Gastrocnemius medialis (tissue), 4 donors: Measurements from ENCODE around the gene KMT2A. TPM values are rescaled to one million over a fixed set of nuclear protein-coding genes. Genes with fewer than 3 reads are reported as not detected.

Experiments used
- ATAC-seq, 2 donors: fragments of 150-250 bp; one replicate each; pipeline ENCODE4 v1.9.1; 2016
- DNase-seq, 2 donors: peaks; one replicate each; pipeline ENCODE4 v3.0.0-alpha.2; 2019
- H3K27ac ChIP-seq, 4 donors: fragments of 200-600 bp; sonication (generic); 1 replicate in 1 of 4; 2 replicates in 3 of 4; pipeline ENCODE4 v1.5.1; 2016 to 2018; ENCODE audit warnings: mild to moderate bottlenecking in 2 of 4, moderate library complexity in 1 of 4
- H3K27me3 ChIP-seq, 3 donors: fragments of 200-600 bp; sonication (generic) in 2 of 3; 1 replicate in 1 of 3; 2 replicates in 2 of 3; pipeline versions ENCODE4 v1.5.1 to v1.6.0; 2016 to 2019; ENCODE audit warnings: mild to moderate bottlenecking in 1 of 3, moderate library complexity in 1 of 3
- H3K36me3 ChIP-seq, 2 donors: fragments of 200-600 bp; sonication (generic) in 1 of 2; one replicate each; pipeline ENCODE4 v1.5.1; 2017 to 2018
- H3K4me1 ChIP-seq, 2 donors: fragments of 200-600 bp; sonication (generic) in 1 of 2; one replicate each; pipeline ENCODE4 v1.5.1; 2016 to 2017; ENCODE audit warnings: mild to moderate bottlenecking in 2 of 2
- H3K4me3 ChIP-seq, 4 donors: fragments of 200-600 bp; sonication (generic) in 3 of 4; 1 replicate in 1 of 4; 2 replicates in 3 of 4; pipeline ENCODE4 v1.5.1; 2016 to 2019; ENCODE audit warnings: mild to moderate bottlenecking in 2 of 4
- H3K9me3 ChIP-seq, 3 donors: fragments of 200-600 bp; sonication (generic) in 2 of 3; 1 replicate in 1 of 3; 2 replicates in 2 of 3; pipeline ENCODE4 v1.5.1; 2016 to 2019
- CTCF ChIP-seq, 5 experiments: fragments of 450-650 bp in 3 of 5; fragments of 200-600 bp in 2 of 5; sonication (generic) in 2 of 5; IDR thresholded peaks in 4 of 5; conservative IDR thresholded peaks in 1 of 5; 1 replicate in 4 of 5; 2 replicates in 1 of 5; pipeline ENCODE4 v1.5.1; 2016 to 2019; ENCODE audit warnings: antibody characterized with exemption in 5 of 5, mild to moderate bottlenecking in 3 of 5, moderate library complexity in 3 of 5
- POLR2A ChIP-seq, 2 donors: fragments of 450-650 bp; IDR thresholded peaks; one replicate each; pipeline ENCODE4 v1.6.1; 2017; ENCODE audit warnings: antibody characterized with exemption in 2 of 2, mild to moderate bottlenecking in 2 of 2, moderate library complexity in 2 of 2
- in situ Hi-C, 4 donors: fragments of 200-750 bp; cut with MboI; loops; one replicate each; pipeline versions ENCODE4 v1.15.0 to v1.8.0; 2017; ENCODE audit warnings: low sequenced_read_pairs in 4 of 4
- intact Hi-C: fragments of 100-400 bp; cut with DNase I; formaldehyde crosslinking; loops from one replicate; pipeline ENCODE4 v1.15.1; 2023; ENCODE audit warnings: low total_unique reads
- total RNA-seq, 4 donors: library from RNA; depleted of rRNA; stranded (reverse); fragments of >200 nt; gene quantifications; one replicate each; pipeline versions ENCODE4 v1.1.0 to v1.2.3, GENCODE V29; 2016

Gene KMT2A
- total RNA-seq, 4 donors from 2014 or later: 24.3 to 55.6 (median 27.9) TPM

GRCh38 chr11:118524356-118524755 lies 88.1 kb downstream of the KMT2A start:
- no peaks in the 10 kb centered on the region for H3K9me3 ChIP-seq
- no peak overlapping the region for H3K27ac ChIP-seq
- TF ChIP-seq POLR2A (IDR thresholded peaks at IDR 0.05) (no peak), CTCF (IDR thresholded peaks at IDR 0.05 in 4 of 5, conservative IDR thresholded peaks at IDR 0.05 in 1 of 5) (no peak)
- no peak overlapping the region for H3K4me3 ChIP-seq
- ATAC-seq (no peak), DNase-seq (no peak)
- H3K27me3 ChIP-seq: no peaks in the 10 kb centered on the region
- peaks cover 11 to 45% of the 10 kb centered on the region in 2 donors for H3K36me3 ChIP-seq
- intact Hi-C loops: no loop called here
- in situ Hi-C loops: no loop called here
- peaks cover 0 to 4% of the 10 kb centered on the region in 2 donors for H3K4me1 ChIP-seq

GRCh38 chr11:118524757-118525470 lies 88.6 kb downstream of the KMT2A start:
- Histone ChIP-seq H3K27me3 (no peaks in the 10 kb centered on the region), H3K4me1 (peaks cover 5 to 9% of the 10 kb centered on the region in 2 donors), H3K27ac (no peak overlapping the region), H3K36me3 (peaks cover 6 to 39% of the 10 kb centered on the region in 2 donors), H3K9me3 (no peaks in the 10 kb centered on the region), H3K4me3 (no peak overlapping the region)
- TF ChIP-seq CTCF (IDR thresholded peaks at IDR 0.05 in 4 of 5, conservative IDR thresholded peaks at IDR 0.05 in 1 of 5) (no peak), POLR2A (IDR thresholded peaks at IDR 0.05) (no peak)
- ATAC-seq (no peak), DNase-seq (no peak)
- intact Hi-C loops: no loop called here
- in situ Hi-C loops: no loop called here

GRCh38 chr11:118526688-118527087 lies 90.4 kb downstream of the KMT2A start:
- Histone ChIP-seq H3K4me3 (no peak overlapping the region), H3K9me3 (no peaks in the 10 kb centered on the region), H3K36me3 (peaks cover 0 to 21% of the 10 kb centered on the region in 2 donors), H3K27me3 (no peaks in the 10 kb centered on the region), H3K4me1 (peaks cover 11 to 19% of the 10 kb centered on the region in 2 donors), H3K27ac (no peak overlapping the region)
- in situ Hi-C loops: no loop called here
- intact Hi-C loops: no loop called here
- TF ChIP-seq CTCF (IDR thresholded peaks at IDR 0.05 in 4 of 5, conservative IDR thresholded peaks at IDR 0.05 in 1 of 5) (no peak), POLR2A (IDR thresholded peaks at IDR 0.05) (no peak)
- DNase-seq (no peak), ATAC-seq (no peak)

- H3K9me3 ChIP-seq: no peaks in the 10 kb centered on the region
- peaks cover 0 to 17% of the 10 kb centered on the region in 2 donors for H3K36me3 ChIP-seq
- TF ChIP-seq POLR2A (IDR thresholded peaks at IDR 0.05) (no peak), CTCF (IDR thresholded peaks at IDR 0.05 in 4 of 5, conservative IDR thresholded peaks at IDR 0.05 in 1 of 5) (no peak)
- no peak for DNase-seq
- intact Hi-C loops (no loop called here), in situ Hi-C loops (no loop called here)
- no peak for ATAC-seq
- peaks cover 13 to 19% of the 10 kb centered on the region in 2 donors for H3K4me1 ChIP-seq
- no peak within 1 kb of the TSS for H3K27ac ChIP-seq
- no peak within 1 kb of the TSS for H3K4me3 ChIP-seq
- H3K27me3 ChIP-seq: no peaks in the 10 kb centered on the region
These were observed 90.8 kb downstream of the KMT2A start, which contains the start of gene TTC36 for GRCh38 chr11:118527109-118527508. Gene TTC36, plus strand, starts transcription at chr11:118527474. Its CDS starts 21 bp downstream, at chr11:118527495.
